ENCODE measurements around the gene ALOX15B. TPM values are rescaled to one million over a fixed set of nuclear protein-coding genes. Genes with fewer than 3 reads are reported as not detected.
A peak's percentile ranks its signal among the peaks of the same experiment; 100 is the strongest.

Gene ALOX15B
- total RNA-seq: 1 to 10 TPM in 2 of 6 experiments, under 1 TPM in 4; 0.22 to 2.2 (median 0.72) TPM
- long read RNA-seq: 0 reads

GRCh38 chr17:8038954-8039610 lies at the start of gene ALOX15B:
Gene ALOX15B (plus strand): TSS chr17:8039059. CDS start chr17:8039156, 97 bp downstream.
- DNase-seq: no peak
- ATAC-seq: peak in 1 of 4 donors; percentile 17
- intact Hi-C loops (cut with DNase I): no loop called here
- H3K27me3 ChIP-seq: no peaks in the 10 kb centered on the region
- no peak within 1 kb of the TSS for H3K4me3 ChIP-seq
- TF ChIP-seq CTCF (IDR thresholded peaks at IDR 0.05): no peak
- peak; percentile 38 for TF ChIP-seq POLR2A (IDR thresholded peaks at IDR 0.05)
- peaks cover 0 to 6% (median 0%) of the 10 kb centered on the region in 4 donors for H3K4me1 ChIP-seq
- WGBS (ENCODE audit: insufficient coverage, low coverage, low lambda C conversion rate, missing lambda C conversion rate): 17% methylated on average over 15 of the region's 37 CpGs
- H3K27ac ChIP-seq: no peak within 1 kb of the TSS
- no peaks in the 10 kb centered on the region for H3K9me3 ChIP-seq
- H3K36me3 ChIP-seq: no peaks in the 10 kb centered on the region

- WGBS (ENCODE audit: insufficient coverage, low coverage, low lambda C conversion rate, missing lambda C conversion rate): 0% methylated on average over 20 of the region's 59 CpGs
- H3K4me1 ChIP-seq: peaks cover 0 to 5% (median 0%) of the 10 kb centered on the region in 4 donors
- TF ChIP-seq POLR2A (IDR thresholded peaks at IDR 0.05): no peak
- TF ChIP-seq CTCF (IDR thresholded peaks at IDR 0.05): peak; percentile 92 to 99 (median 96)
- peak overlapping the region in 1 of 3 donors; percentile 63 for H3K27ac ChIP-seq
- no peaks in the 10 kb centered on the region for H3K27me3 ChIP-seq
- intact Hi-C loops (cut with DNase I): loop anchor here in 1 of 2 donors (5.0 kb wide), 1 partner anchor 78 kb away; no protein-coding TSS in a partner anchor
- H3K9me3 ChIP-seq: no peaks in the 10 kb centered on the region
- H3K36me3 ChIP-seq: no peaks in the 10 kb centered on the region
- H3K4me3 ChIP-seq: peak overlapping the region; percentile 54 to 58 (median 56)
- DNase-seq (peak; percentile 83 to 85 (median 85)), ATAC-seq (peak; percentile 93 to 97 (median 96))
Observed at GRCh38 chr17:7989781-7990655, 48.8 kb upstream of the ALOX15B start.

GRCh38 chr17:7992516-7992915 lies 46.3 kb upstream of the ALOX15B start:
- H3K27ac ChIP-seq: no peak overlapping the region
- H3K4me3 ChIP-seq: no peak overlapping the region
- H3K27me3 ChIP-seq: no peaks in the 10 kb centered on the region
- WGBS (ENCODE audit: insufficient coverage, low coverage, low lambda C conversion rate, missing lambda C conversion rate): 50% methylated on average over 1 of the region's 2 CpGs
- intact Hi-C loops (cut with DNase I): no loop called here
- ATAC-seq (no peak), DNase-seq (no peak)
- peaks cover 0 to 5% (median 0%) of the 10 kb centered on the region in 4 donors for H3K4me1 ChIP-seq
- no peaks in the 10 kb centered on the region for H3K36me3 ChIP-seq
- no peaks in the 10 kb centered on the region for H3K9me3 ChIP-seq
- no peak for TF ChIP-seq CTCF (IDR thresholded peaks at IDR 0.05)
- no peak for TF ChIP-seq POLR2A (IDR thresholded peaks at IDR 0.05)

- Histone ChIP-seq H3K27me3 (no peaks in the 10 kb centered on the region), H3K4me1 (peaks cover 0 to 5% (median 0%) of the 10 kb centered on the region in 4 donors), H3K4me3 (no peak overlapping the region), H3K27ac (no peak overlapping the region), H3K9me3 (no peaks in the 10 kb centered on the region), H3K36me3 (no peaks in the 10 kb centered on the region)
- TF ChIP-seq CTCF (IDR thresholded peaks at IDR 0.05) (no peak), POLR2A (IDR thresholded peaks at IDR 0.05) (no peak)
- intact Hi-C loops (cut with DNase I): no loop called here
- DNase-seq (peak in 1 of 3 donors; percentile 24), ATAC-seq (no peak)
- WGBS (ENCODE audit: insufficient coverage, low coverage, low lambda C conversion rate, missing lambda C conversion rate): 22% methylated on average over 2 of the region's 3 CpGs
Observed at GRCh38 chr17:7992924-7993323, 45.9 kb upstream of the ALOX15B start.
